HuH-7 (cell line): Measurements from ENCODE around the gene TRPM4.

ENCODE experiments used
- DNase-seq: peaks from one replicate; pipeline ENCODE4 v3.0.0; 2011; ENCODE audit warnings: low spot score

TRPM4 gene

GRCh38 chr19:49231804-49232203 lies 74.2 kb downstream of the TRPM4 start:
- DNase-seq = no peak

DNA sequence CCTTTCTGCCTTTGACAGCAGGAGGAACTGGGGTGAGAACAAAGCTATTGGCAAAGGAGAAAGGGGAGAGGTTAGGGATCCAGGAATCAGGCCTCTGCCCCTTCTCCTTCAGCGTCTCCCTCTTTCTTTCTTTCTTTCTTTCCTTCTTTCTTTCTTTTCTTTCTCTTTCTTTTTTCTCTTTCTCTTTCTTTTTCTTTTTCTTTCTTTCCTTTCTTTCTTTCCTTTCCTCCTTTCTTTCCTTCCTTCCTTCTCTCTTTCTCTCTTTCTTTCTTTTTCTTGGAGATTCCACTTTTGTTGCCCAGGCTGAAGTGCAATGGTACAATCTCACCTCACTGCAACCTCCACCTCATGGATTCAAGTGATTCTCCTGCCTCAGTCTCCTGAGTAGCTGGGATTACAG lies 75.6 kb downstream of the TRPM4 start:
- DNase-seq = no peak

- no peak for DNase-seq
Measured at GRCh38 chr19:49241769-49242168, 84.2 kb downstream of the TRPM4 start.

- DNase-seq = no peak
Measured at GRCh38 chr19:49243129-49243528, 85.5 kb downstream of the TRPM4 start.

DNA sequence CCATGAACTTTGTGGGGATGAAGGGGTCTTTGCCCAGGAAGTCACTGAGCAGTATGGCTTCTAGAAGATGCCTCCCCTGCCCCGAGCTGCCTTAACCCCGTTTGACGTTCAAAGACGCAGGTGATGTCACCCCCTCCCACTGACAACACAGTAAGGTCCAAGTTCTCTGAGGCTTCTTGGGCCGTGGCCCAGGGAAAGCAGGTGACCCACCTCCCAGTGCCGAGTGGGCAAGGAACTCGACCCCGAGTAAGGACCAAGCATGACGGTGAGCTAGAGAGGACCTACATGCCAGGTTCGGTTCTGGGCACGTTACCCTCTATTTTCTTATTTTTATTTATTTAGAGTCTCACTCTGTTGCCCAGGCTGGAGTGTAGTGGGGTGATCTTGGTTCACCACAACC lies 86.1 kb downstream of the TRPM4 start:
- no peak for DNase-seq

DNA sequence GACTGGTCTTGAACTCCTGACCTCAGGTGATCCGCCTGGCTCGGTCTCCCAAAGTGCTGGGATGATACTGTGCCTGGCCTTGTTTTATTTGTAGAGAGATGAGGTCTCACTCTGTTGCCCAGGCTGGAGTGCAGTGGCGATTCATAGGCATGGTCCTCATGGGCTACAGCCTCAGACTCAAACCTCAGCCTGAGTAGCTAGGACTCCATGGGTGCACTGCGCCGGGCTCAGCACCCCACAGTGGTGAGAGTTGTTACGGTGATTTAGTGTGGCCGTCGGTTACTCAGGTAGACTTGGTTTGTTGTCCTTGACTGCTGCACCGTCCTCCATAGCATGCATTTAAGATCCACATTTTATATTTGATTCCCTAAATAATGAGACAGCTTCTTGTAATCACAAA lies 86.7 kb downstream of the TRPM4 start:
- DNase-seq = no peak

DNA sequence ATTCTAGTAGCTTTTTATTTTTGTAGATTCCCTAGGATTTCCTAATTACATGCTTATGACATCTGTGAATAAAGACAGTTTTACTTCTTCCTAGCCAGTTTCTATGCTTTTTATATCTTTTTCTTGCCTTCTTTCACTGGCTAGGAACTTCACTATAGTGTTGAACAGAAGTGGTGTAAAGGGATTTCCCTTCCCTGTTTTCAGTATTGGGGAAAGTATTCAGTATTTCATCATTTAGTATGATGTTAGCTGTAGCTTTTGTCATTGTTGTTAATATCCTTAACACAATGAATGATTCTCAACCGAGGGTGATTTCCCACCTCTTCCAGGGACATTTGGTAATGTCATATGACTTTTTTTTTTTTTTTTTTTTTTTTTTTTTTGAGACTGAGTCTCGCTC lies 90.1 kb downstream of the TRPM4 start:
- DNase-seq = no peak

DNA sequence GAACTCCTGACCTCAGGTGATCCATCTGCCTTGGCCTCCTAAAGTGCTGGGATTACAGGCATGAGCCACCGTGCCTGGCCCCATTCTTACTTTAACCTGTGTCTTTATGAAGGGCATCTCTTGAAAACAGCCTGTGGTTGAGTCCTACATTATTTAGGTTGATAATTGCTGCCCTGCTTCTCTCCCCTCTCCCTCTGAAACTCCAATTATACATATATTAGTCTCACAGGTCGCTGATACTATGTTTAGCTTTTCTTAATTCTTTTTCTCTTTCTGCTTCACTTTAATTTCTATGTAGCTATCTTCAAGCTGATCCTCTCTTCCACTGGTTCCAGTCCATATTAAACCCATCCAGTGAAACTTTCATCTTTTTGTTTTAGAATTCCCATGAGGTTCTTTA lies 92.3 kb downstream of the TRPM4 start:
- DNase-seq = no peak

GRCh38 chr19:49255674-49256073 lies 98.1 kb downstream of the TRPM4 start:
- no peak for DNase-seq

DNA sequence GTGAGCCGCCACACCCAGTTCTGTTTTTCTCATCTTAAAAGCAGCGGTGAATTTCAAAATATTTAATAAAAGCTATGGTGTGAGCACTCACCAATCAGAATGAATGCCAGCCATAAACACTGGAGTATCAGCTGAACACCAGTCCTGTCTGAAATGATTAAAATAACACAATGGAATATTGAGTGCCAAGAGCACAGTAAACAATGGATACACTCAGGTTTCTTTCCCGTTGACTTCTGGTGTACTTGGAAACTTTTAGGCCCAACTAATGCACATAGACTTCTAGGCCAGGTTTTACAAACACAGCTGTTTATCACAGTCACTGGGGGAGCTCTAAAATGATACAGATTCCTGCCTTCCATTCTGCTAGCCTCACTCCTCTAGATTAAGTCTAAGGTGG lies 99.1 kb downstream of the TRPM4 start:
- no peak for DNase-seq
